ENCODE data around the gene KRT76.

- TF ChIP-seq, protein P1, sequence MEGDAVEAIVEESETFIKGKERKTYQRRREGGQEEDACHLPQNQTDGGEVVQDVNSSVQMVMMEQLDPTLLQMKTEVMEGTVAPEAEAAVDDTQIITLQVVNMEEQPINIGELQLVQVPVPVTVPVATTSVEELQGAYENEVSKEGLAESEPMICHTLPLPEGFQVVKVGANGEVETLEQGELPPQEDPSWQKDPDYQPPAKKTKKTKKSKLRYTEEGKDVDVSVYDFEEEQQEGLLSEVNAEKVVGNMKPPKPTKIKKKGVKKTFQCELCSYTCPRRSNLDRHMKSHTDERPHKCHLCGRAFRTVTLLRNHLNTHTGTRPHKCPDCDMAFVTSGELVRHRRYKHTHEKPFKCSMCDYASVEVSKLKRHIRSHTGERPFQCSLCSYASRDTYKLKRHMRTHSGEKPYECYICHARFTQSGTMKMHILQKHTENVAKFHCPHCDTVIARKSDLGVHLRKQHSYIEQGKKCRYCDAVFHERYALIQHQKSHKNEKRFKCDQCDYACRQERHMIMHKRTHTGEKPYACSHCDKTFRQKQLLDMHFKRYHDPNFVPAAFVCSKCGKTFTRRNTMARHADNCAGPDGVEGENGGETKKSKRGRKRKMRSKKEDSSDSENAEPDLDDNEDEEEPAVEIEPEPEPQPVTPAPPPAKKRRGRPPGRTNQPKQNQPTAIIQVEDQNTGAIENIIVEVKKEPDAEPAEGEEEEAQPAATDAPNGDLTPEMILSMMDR (IDR thresholded peaks at IDR 0.05), result no peak
- TF ChIP-seq POLR2AphosphoS5 (IDR thresholded peaks at IDR 0.05) (no peak), POLR2A (IDR thresholded peaks at IDR 0.05) (no peak)
Measured at GRCh38 chr12:52779914-52780313, 2.8 kb upstream of the KRT76 start.
